Breast epithelium (tissue), 4 donors: Measurements from ENCODE around the gene PPM1H. TPM values are rescaled to one million over a fixed set of nuclear protein-coding genes. Genes with fewer than 3 reads are reported as not detected.

Source experiments
- DNase-seq, 2 donors: peaks; one replicate each; pipeline ENCODE4 v3.0.0-alpha.2; 2019; ENCODE audit warnings: low spot score in 2 of 2
- H3K27ac ChIP-seq, 2 donors: fragments of 200-600 bp; sonication (generic) in 1 of 2; one replicate each; pipeline ENCODE4 v1.5.1; 2016 to 2019; ENCODE audit warnings: mild to moderate bottlenecking in 1 of 2
- H3K27me3 ChIP-seq, 2 donors: fragments of 200-600 bp; sonication (generic) in 1 of 2; one replicate each; pipeline versions ENCODE4 v1.5.1 to v1.6.0; 2017 to 2019; ENCODE audit warnings: control low read depth in 1 of 2, mild to moderate bottlenecking in 1 of 2
- H3K36me3 ChIP-seq: fragments of 200-600 bp; one replicate; pipeline ENCODE4 v1.5.1; 2019
- H3K4me1 ChIP-seq, 2 donors: fragments of 200-600 bp; sonication (generic); one replicate each; pipeline ENCODE4 v1.5.1; 2016 to 2019; ENCODE audit warnings: control low read depth in 1 of 2
- H3K4me3 ChIP-seq, 3 donors: fragments of 200-600 bp; sonication (generic); 1 replicate in 2 of 3; 2 replicates in 1 of 3; pipeline ENCODE4 v1.5.1; 2016 to 2019; ENCODE audit warnings: mild to moderate bottlenecking in 3 of 3, moderate library complexity in 2 of 3
- H3K9me3 ChIP-seq, 2 donors: fragments of 200-600 bp; sonication (generic) in 1 of 2; one replicate each; pipeline ENCODE4 v1.5.1; 2016 to 2019; ENCODE audit warnings: control low read depth in 1 of 2
- CTCF ChIP-seq, 3 donors: fragments of 450-650 bp; IDR thresholded peaks; one replicate each; pipeline ENCODE4 v1.5.1; 2016 to 2017; ENCODE audit warnings: antibody characterized with exemption in 3 of 3, mild to moderate bottlenecking in 3 of 3, moderate library complexity in 3 of 3
- POLR2A ChIP-seq: fragments of 450-650 bp; IDR thresholded peaks from one replicate; pipeline ENCODE4 v1.6.1; 2016; ENCODE audit warnings: antibody characterized with exemption, mild to moderate bottlenecking, moderate library complexity
- POLR2AphosphoS5 ChIP-seq, 3 donors: sonication (generic); formaldehyde crosslinking; IDR thresholded peaks; one replicate each; pipeline ENCODE4 v1.6.1; 2017; ENCODE audit warnings: antibody characterized with exemption in 3 of 3
- intact Hi-C: fragments of 100-400 bp; cut with DNase I; formaldehyde crosslinking; loops from one replicate; pipeline ENCODE4 v1.15.1; 2023; ENCODE audit warnings: low total_unique reads
- total RNA-seq, 3 donors: library from RNA; depleted of rRNA; stranded (reverse); fragments of >200 nt; gene quantifications; one replicate each; pipeline ENCODE4 v1.1.0, GENCODE V29; 2016

Gene PPM1H
- total RNA-seq, 3 donors from 2014 or later = 2.2 to 15.4 (median 13.5) TPM

- intact Hi-C loops = no loop called here
- peak overlapping the region; percentile 6 to 29 for H3K27ac ChIP-seq
- no peak for TF ChIP-seq POLR2A
- no peak for TF ChIP-seq POLR2AphosphoS5 (IDR thresholded peaks at IDR 0.05)
- no peak for TF ChIP-seq CTCF (IDR thresholded peaks at IDR 0.05)
- no peaks in the 10 kb centered on the region for H3K36me3 ChIP-seq
- no peaks in the 10 kb centered on the region for H3K27me3 ChIP-seq
- no peaks in the 10 kb centered on the region for H3K9me3 ChIP-seq
- peaks cover 0 to 4% of the 10 kb centered on the region in 2 donors for H3K4me1 ChIP-seq
- H3K4me3 ChIP-seq = no peak overlapping the region
- DNase-seq = no peak
Measured at GRCh38 chr12:62686938-62687337, 248.0 kb downstream of the PPM1H start.

- peak in 1 of 2 donors; percentile 61 for DNase-seq
- Histone ChIP-seq H3K27me3 (no peaks in the 10 kb centered on the region), H3K9me3 (no peaks in the 10 kb centered on the region), H3K4me1 (peaks cover 0 to 4% of the 10 kb centered on the region in 2 donors), H3K4me3 (peak overlapping the region in 1 of 3 donors; percentile 49), H3K36me3 (no peaks in the 10 kb centered on the region), H3K27ac (peak overlapping the region; percentile 84 to 93)
- intact Hi-C loops = no loop called here
- TF ChIP-seq POLR2AphosphoS5 (IDR thresholded peaks at IDR 0.05) (peak in 2 of 3 donors; percentile 13 to 42), CTCF (IDR thresholded peaks at IDR 0.05) (no peak), POLR2A (no peak)
Measured at GRCh38 chr12:62684570-62685295, 250.2 kb downstream of the PPM1H start.

GRCh38 chr12:62683776-62684569, 251.0 kb downstream of the PPM1H start:
- Histone ChIP-seq H3K9me3 (no peaks in the 10 kb centered on the region), H3K27me3 (no peaks in the 10 kb centered on the region), H3K4me3 (peak overlapping the region in 1 of 3 donors; percentile 49), H3K4me1 (peaks cover 0 to 4% of the 10 kb centered on the region in 2 donors), H3K27ac (peak overlapping the region; percentile 84 to 93), H3K36me3 (no peaks in the 10 kb centered on the region)
- TF ChIP-seq POLR2A (no peak), POLR2AphosphoS5 (IDR thresholded peaks at IDR 0.05) (no peak)
- intact Hi-C loops = no loop called here
- peak in 1 of 2 donors; percentile 75 for DNase-seq

- H3K9me3 ChIP-seq = no peaks in the 10 kb centered on the region
- no peak for DNase-seq
- H3K36me3 ChIP-seq = no peaks in the 10 kb centered on the region
- H3K4me3 ChIP-seq = no peak overlapping the region
- H3K4me1 ChIP-seq = peaks cover 0 to 4% of the 10 kb centered on the region in 2 donors
- intact Hi-C loops = no loop called here
- peak overlapping the region in 1 of 2 donors; percentile 23 for H3K27ac ChIP-seq
- H3K27me3 ChIP-seq = no peaks in the 10 kb centered on the region
- TF ChIP-seq POLR2AphosphoS5 (IDR thresholded peaks at IDR 0.05) = no peak
- TF ChIP-seq CTCF (IDR thresholded peaks at IDR 0.05) = no peak
- TF ChIP-seq POLR2A = no peak
Measured at GRCh38 chr12:62681306-62681705, 253.6 kb downstream of the PPM1H start.

- Histone ChIP-seq H3K4me1 (peaks cover 0 to 4% of the 10 kb centered on the region in 2 donors), H3K4me3 (no peak overlapping the region), H3K36me3 (no peaks in the 10 kb centered on the region), H3K27ac (no peak overlapping the region), H3K9me3 (no peaks in the 10 kb centered on the region), H3K27me3 (no peaks in the 10 kb centered on the region)
- TF ChIP-seq POLR2AphosphoS5 (IDR thresholded peaks at IDR 0.05) (no peak), CTCF (IDR thresholded peaks at IDR 0.05) (no peak), POLR2A (no peak)
- intact Hi-C loops = no loop called here
- no peak for DNase-seq
Measured at GRCh38 chr12:62679608-62680007, 255.3 kb downstream of the PPM1H start.
